IgD-negative memory B cell (primary cell): Measurements from ENCODE around the gene TPRN. TPM values are rescaled to one million over a fixed set of nuclear protein-coding genes. Genes with fewer than 3 reads are reported as not detected.

Experiments used
- H3K27ac Mint-ChIP-seq, 3 donors: one replicate each; pipeline ENCODE4 v1.8.0; 2020 to 2022; ENCODE audit warnings: mild to moderate bottlenecking in 3 of 3, mixed read lengths in 3 of 3, moderate library complexity in 1 of 3
- H3K27me3 Mint-ChIP-seq: one replicate; pipeline ENCODE4 v1.8.0; 2021; ENCODE audit warnings: mixed read lengths
- H3K36me3 Mint-ChIP-seq: one replicate; pipeline ENCODE4 v1.8.0; 2020; ENCODE audit warnings: mild to moderate bottlenecking, mixed read lengths
- H3K4me1 Mint-ChIP-seq, 3 donors: one replicate each; pipeline ENCODE4 v1.8.0; 2020 to 2022; ENCODE audit warnings: mixed read lengths in 3 of 3, mild to moderate bottlenecking in 1 of 3
- H3K4me3 Mint-ChIP-seq, 4 donors: one replicate each; pipeline ENCODE4 v1.8.0; 2020 to 2022; ENCODE audit warnings: mild to moderate bottlenecking in 4 of 4, mixed read lengths in 4 of 4, moderate library complexity in 3 of 4
- H3K9me3 Mint-ChIP-seq, 3 donors: one replicate each; pipeline ENCODE4 v1.8.0; 2020 to 2021; ENCODE audit warnings: mixed read lengths in 3 of 3, mild to moderate bottlenecking in 1 of 3
- polyA plus RNA-seq: library from polyadenylated mRNA; unstranded; fragments of 300-500 nt; fragmentation: Illumina TruSeq; gene quantifications from one replicate; pipeline ENCODE4 v1.2.3, GENCODE V29; 2021

Gene TPRN
- polyA plus RNA-seq, 1 donor from 2014 or later: 0.66 TPM

GRCh38 chr9:137231372-137232039 lies 31.0 kb upstream of the TPRN start:
- no peaks in the 10 kb centered on the region for H3K9me3 Mint-ChIP-seq
- H3K36me3 Mint-ChIP-seq: no peaks in the 10 kb centered on the region
- no peak overlapping the region for H3K4me3 Mint-ChIP-seq
- H3K4me1 Mint-ChIP-seq: peaks cover 6 to 11% (median 10%) of the 10 kb centered on the region in 3 donors
- H3K27me3 Mint-ChIP-seq: peaks cover 6% of the 10 kb centered on the region
- no peak overlapping the region for H3K27ac Mint-ChIP-seq

- Mint-ChIP-seq H3K9me3 (no peaks in the 10 kb centered on the region), H3K36me3 (no peaks in the 10 kb centered on the region), H3K4me3 (no peak within 1 kb of the TSS), H3K27me3 (peaks cover 6% of the 10 kb centered on the region), H3K4me1 (peaks cover 6 to 11% (median 10%) of the 10 kb centered on the region in 3 donors), H3K27ac (no peak within 1 kb of the TSS)
These were observed 30.3 kb upstream of the TPRN start, which contains the start of gene SLC34A3 for GRCh38 chr9:137230705-137231371. SLC34A3 (plus strand) TSS chr9:137230901; CDS start chr9:137231703, 802 bp downstream.

GRCh38 chr9:137229903-137230704 lies 29.6 kb upstream of the TPRN start:
- peaks cover 4 to 8% (median 6%) of the 10 kb centered on the region in 3 donors for H3K4me1 Mint-ChIP-seq
- no peaks in the 10 kb centered on the region for H3K9me3 Mint-ChIP-seq
- H3K27me3 Mint-ChIP-seq: peaks cover 6% of the 10 kb centered on the region
- H3K27ac Mint-ChIP-seq: no peak overlapping the region
- no peak overlapping the region for H3K4me3 Mint-ChIP-seq
- H3K36me3 Mint-ChIP-seq: no peaks in the 10 kb centered on the region

GRCh38 chr9:137228968-137229896 lies 28.7 kb upstream of the TPRN start:
- no peaks in the 10 kb centered on the region for H3K36me3 Mint-ChIP-seq
- H3K9me3 Mint-ChIP-seq: no peaks in the 10 kb centered on the region
- peaks cover 0 to 3% (median 0%) of the 10 kb centered on the region in 3 donors for H3K4me1 Mint-ChIP-seq
- H3K4me3 Mint-ChIP-seq: no peak overlapping the region
- H3K27ac Mint-ChIP-seq: no peak overlapping the region
- H3K27me3 Mint-ChIP-seq: peaks cover 6% of the 10 kb centered on the region

- H3K4me3 Mint-ChIP-seq: no peak overlapping the region
- peaks cover 0 to 4% (median 2%) of the 10 kb centered on the region in 3 donors for H3K4me1 Mint-ChIP-seq
- H3K27me3 Mint-ChIP-seq: peaks cover 6% of the 10 kb centered on the region
- H3K36me3 Mint-ChIP-seq: no peaks in the 10 kb centered on the region
- no peaks in the 10 kb centered on the region for H3K9me3 Mint-ChIP-seq
- no peak overlapping the region for H3K27ac Mint-ChIP-seq
These were observed 28.0 kb upstream of the TPRN start for GRCh38 chr9:137228506-137228967.

GRCh38 chr9:137227853-137228505 lies 27.4 kb upstream of the TPRN start:
- H3K9me3 Mint-ChIP-seq: no peaks in the 10 kb centered on the region

GRCh38 chr9:137227054-137227852 lies 26.7 kb upstream of the TPRN start, which contains the start of gene RNF224:
RNF224 (plus strand) TSS chr9:137227502; CDS start chr9:137228336, 834 bp downstream.
- H3K36me3 Mint-ChIP-seq: no peaks in the 10 kb centered on the region

More at GRCh38 chr9:137227853-137228505, 27.4 kb upstream of the TPRN start:
- peaks cover 6% of the 10 kb centered on the region for H3K27me3 Mint-ChIP-seq
- H3K36me3 Mint-ChIP-seq: no peaks in the 10 kb centered on the region
- peaks cover 0 to 4% (median 2%) of the 10 kb centered on the region in 3 donors for H3K4me1 Mint-ChIP-seq
- H3K4me3 Mint-ChIP-seq: peak overlapping the region in 1 of 4 donors; percentile 67
- H3K27ac Mint-ChIP-seq: peak overlapping the region; percentile 6 to 72 (median 22)

GRCh38 chr9:137226338-137227053 lies 26.0 kb upstream of the TPRN start:
- H3K4me3 Mint-ChIP-seq: peak overlapping the region in 1 of 4 donors; percentile 17
- peak overlapping the region in 1 of 3 donors; percentile 18 for H3K27ac Mint-ChIP-seq
- peaks cover 0 to 4% (median 2%) of the 10 kb centered on the region in 3 donors for H3K4me1 Mint-ChIP-seq
- H3K27me3 Mint-ChIP-seq: peaks cover 6% of the 10 kb centered on the region
- no peaks in the 10 kb centered on the region for H3K36me3 Mint-ChIP-seq
- H3K9me3 Mint-ChIP-seq: no peaks in the 10 kb centered on the region

More at GRCh38 chr9:137227054-137227852, 26.7 kb upstream of the TPRN start, which contains the start of gene RNF224:
- Mint-ChIP-seq H3K4me1 (peaks cover 0 to 4% (median 2%) of the 10 kb centered on the region in 3 donors), H3K4me3 (peak within 1 kb of the TSS in 3 of 4 donors; percentile 19 to 68 (median 67)), H3K27me3 (peaks cover 6% of the 10 kb centered on the region), H3K27ac (peak within 1 kb of the TSS; percentile 18 to 72 (median 22)), H3K9me3 (no peaks in the 10 kb centered on the region)

GRCh38 chr9:137225699-137226331 lies 25.3 kb upstream of the TPRN start:
- H3K36me3 Mint-ChIP-seq: no peaks in the 10 kb centered on the region
- peak overlapping the region in 1 of 4 donors; percentile 34 for H3K4me3 Mint-ChIP-seq
- H3K27ac Mint-ChIP-seq: peak overlapping the region in 1 of 3 donors; percentile 18
- peaks cover 0 to 4% (median 2%) of the 10 kb centered on the region in 3 donors for H3K4me1 Mint-ChIP-seq
- H3K27me3 Mint-ChIP-seq: peaks cover 6% of the 10 kb centered on the region
- no peaks in the 10 kb centered on the region for H3K9me3 Mint-ChIP-seq

GRCh38 chr9:137224830-137225694 lies 24.5 kb upstream of the TPRN start, which contains the start of gene CYSRT1:
CYSRT1 (plus strand) TSS chr9:137225174; CDS start chr9:137225622, 448 bp downstream.
- Mint-ChIP-seq H3K4me3 (peak within 1 kb of the TSS; percentile 76 to 94 (median 88)), H3K27me3 (peaks cover 7% of the 10 kb centered on the region), H3K36me3 (no peaks in the 10 kb centered on the region), H3K9me3 (no peaks in the 10 kb centered on the region), H3K4me1 (peaks cover 0 to 4% (median 2%) of the 10 kb centered on the region in 3 donors), H3K27ac (peak within 1 kb of the TSS in 2 of 3 donors; percentile 88 to 90)
